Suppressor macrophage treated with lipopolysaccharide for 1 hour (primary cell): ENCODE measurements around the gene IGFBP7.

Experiments
- DNase-seq, 3 donors: peaks; one replicate each; pipeline ENCODE4 v3.0.0-alpha.2; 2020 to 2022

The IGFBP7 gene

DNA sequence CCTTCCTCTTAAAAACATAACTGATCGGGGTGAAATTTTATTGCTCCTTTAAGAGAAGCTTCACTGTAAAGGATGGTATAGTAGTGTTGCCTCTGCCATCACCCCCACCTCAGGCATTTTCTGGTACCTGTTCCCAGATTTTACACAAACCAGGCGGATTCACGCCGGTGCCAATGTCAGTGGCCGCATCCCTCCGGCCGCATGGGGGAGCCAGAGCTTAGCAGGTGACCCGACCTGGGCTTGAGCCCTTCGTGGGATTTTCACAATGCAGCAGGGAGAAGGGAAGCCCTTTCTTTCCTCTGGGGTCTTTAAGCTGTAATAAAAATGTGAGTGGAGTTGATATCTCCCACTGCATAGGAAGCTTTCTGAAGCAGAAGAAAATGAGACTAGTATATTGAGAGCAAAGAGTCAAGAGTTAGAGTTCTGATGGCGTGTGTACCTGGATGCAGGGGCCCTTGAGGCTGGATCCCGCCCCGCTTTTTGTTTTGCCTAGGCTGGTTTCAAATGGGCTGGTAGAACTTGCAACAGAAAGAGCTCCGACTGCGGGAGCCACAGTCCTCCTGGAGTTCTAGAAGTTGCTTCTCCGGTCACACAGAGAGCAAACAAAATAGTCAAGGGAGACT, 72.1 kb downstream of the IGFBP7 start:
- DNase-seq = peak; percentile 60 to 75 (median 68)

DNA sequence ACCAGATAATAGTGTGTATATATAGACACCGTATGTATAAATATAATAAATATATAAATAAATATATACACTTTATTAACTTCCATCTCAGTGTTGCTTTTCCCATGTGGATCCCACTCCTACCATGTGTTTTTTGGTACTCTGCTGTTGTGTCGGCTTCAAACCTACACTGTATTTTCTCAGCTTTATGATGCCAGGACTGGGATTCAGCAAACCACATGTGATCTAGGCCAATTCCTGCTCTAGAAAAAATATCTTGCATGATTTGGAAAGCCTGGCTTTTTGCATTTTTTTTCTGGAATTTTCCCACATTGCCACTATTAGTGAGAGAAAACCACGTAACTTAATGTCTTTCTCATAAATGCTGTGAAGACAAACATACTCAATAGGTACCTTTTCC, 75.7 kb downstream of the IGFBP7 start:
- no peak for DNase-seq

DNA sequence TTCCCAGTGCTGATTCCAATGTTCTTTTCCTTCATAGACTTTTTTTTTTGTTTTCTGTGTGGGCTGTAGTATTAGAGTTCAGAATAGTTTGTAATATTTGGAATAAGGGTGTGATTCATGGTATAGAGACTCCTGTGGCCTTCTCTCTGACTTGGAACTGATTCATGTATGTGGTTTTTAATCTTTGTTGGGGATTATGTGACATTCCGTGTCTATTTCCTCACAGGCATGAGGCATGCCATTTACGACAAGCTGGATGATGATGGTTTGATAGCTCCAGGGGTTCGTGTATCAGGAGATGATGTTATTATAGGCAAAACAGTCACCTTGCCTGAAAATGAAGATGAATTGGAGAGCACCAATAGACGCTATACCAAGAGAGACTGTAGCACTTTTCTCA, 87.1 kb downstream of the IGFBP7 start:
- DNase-seq = no peak

DNA sequence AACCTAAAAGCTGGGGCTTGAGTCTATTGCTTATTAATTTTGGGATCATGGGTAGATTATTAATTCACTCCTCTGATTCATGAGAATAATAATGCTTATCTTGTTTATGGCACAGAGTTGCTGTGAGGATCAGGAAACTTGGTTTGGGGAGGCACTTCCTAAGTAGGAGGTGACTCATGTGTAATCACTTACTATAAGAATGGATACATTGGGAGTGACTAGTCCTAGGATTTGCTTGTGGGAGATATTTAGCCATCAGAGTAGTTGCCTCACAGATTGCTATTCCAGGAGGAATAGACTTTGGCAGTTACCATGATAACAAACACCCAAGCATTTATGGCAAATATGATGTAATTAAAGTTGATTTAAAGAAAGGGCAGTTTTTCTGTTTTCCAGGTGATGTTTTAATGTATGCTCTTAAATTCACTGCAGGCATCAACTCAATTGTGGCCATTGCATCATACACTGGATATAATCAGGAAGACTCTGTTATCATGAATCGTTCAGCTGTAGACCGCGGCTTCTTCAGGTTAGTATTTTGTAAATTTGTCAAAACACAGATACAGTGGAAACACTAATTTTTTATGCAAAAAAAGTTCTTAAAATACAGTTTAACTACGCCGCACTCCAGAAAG, 89.6 kb downstream of the IGFBP7 start:
- DNase-seq = no peak

DNA sequence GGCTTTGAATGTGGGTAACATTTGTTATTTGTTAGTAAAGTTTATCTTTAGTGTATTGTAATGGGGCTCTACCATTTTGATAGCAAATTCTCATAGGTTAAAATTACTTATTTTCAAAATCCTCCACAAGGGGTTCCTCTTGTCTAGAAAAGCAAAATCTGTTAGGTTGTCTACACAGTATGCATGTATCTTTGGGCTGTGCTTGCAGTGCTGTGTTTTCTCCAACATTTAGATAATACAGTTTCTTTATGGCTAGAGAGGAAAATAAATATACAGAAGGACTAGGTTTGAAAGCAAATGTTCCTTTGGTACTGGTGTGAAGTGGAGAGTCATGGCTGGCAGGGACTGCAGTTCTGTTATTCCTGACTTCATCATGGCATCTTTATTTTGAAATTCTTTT, 91.2 kb downstream of the IGFBP7 start:
- no peak for DNase-seq

DNA sequence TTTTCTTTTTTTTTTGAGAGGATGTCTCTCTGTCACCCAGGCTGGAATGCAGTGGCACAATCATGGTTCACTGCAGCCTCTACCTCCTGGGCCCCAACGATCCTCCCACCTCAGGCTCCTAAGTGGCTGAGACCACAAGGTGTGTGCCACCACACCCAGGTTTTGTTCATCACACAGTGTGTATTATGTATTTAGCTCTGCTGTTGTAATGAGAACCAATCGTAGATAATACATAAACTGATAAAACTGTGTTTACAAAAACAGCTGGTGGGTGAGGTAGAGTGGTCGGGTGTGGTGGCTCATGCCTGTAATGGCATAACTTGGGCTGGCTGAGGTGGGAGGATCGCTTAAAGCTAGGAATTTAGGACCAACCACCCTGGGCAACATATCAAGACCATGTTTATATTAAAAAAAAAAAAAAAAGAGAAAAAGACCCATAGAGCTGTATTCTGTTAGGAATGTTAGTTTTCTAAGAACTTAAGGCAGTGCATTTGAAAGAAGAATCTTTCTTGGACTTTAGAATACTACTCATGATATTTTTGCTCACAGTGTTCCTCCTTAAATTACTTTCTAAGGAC, 96.6 kb downstream of the IGFBP7 start:
- no peak for DNase-seq

DNA sequence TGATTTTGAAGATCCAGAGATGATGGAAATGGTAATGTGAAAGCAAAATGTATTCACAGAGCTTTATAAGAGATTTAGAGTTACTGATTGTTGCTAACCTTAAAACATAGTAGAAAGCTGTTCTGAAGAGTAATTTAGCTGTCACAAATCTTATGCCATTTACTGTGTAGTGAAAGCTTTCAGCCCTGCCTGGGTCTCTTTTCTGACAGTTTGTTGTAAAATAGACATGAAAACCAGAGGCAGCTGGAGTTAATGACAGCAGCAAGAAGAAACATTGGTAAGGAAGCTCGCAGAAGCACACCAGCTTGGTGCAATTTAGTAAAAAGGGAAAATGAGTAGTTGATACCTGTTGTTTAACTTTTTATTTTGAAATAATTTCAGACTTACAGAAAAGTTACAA, 110.4 kb downstream of the IGFBP7 start:
- DNase-seq = no peak

DNA sequence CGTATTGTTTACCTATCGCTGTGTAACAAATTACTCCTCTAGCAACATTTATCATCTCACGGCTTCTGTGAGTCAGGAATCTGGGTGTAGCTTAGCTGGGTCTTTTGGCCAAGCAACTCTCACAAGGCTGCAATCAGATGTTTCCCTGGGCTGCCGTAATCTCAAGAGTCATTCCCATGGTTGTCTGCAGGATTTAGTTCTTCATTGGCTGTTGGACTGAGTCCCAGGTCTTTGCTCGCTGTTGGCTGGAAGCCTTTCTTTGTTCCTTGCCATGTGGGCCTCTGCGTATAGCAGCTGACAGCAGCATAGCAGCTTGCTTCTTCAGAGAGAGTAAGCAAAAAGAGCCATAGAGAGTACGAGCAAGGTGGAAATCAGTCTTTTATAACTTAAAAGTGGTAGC, 114.7 kb downstream of the IGFBP7 start:
- DNase-seq = no peak

DNA sequence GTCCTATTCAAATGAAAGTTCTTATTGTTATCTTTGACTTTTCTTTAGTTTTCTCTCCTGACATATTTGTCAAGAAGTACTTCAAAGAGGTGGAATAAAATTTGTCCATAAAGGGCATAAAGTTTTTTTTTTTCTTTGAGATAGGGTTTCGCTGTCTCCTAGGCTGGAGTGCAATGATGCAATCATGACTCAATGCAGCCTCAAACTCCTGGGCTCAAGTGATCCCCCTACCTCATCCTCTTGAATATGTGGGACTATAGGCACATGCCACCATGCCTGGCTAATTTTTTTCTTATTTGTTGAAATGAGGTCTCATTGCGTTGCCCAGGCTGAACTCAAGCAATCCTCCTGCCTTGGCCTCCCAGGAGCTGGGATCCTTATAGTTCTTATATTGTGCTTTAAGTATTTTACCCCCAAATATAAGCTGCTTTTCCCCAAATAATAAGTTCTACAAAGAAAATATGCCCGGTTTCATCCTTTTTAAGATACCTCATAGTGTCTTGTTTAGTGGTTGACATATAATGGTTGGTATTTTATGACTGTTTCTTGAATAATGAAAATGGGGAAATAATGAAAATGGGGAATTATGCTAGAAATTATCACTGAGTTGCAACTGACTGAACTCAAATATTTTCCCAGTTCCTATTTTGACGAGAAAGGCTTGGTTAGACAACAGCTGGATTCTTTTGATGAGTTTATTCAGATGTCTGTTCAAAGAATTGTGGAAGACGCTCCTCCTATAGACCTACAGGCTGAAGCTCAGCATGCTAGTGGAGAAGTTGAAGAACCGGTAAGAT, 119.9 kb downstream of the IGFBP7 start:
- peak; percentile 48 to 69 (median 66) for DNase-seq

DNA sequence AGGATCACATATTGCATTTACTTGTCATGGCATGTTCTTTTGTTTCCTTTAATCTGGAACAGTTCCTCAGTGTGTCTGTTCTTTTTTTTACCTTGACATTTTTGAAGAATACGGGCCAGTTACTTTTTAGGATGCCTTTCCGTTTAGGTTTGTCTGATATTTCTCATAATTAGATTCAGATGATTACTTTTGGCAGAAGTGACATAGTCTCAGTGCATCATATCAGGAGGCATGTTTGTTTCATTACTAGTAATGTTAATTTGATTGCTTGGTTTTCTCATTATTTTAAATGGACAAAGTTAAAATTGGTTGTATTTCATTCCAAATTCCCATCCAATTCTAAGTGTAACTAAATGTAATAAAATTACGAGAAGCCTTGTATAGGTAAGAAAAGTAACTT, 123.2 kb downstream of the IGFBP7 start:
- no peak for DNase-seq

DNA sequence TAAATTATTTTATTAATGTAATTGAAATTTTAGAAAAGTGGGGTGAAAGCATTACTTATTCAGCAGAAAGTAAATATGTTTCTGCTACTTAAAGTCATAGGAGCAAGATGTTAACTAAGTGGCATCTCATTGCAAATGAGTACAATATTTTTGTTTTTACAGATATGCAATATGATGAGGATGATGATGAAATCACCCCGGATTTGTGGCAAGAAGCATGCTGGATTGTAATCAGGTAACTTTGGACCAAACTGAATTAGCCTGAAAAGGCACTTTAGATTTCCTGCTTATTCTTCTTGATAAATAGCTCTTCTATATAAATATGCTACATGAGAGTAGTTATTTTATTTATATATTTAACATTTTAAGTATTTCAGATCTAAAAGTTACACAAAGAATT, 124.0 kb downstream of the IGFBP7 start:
- no peak for DNase-seq

DNA sequence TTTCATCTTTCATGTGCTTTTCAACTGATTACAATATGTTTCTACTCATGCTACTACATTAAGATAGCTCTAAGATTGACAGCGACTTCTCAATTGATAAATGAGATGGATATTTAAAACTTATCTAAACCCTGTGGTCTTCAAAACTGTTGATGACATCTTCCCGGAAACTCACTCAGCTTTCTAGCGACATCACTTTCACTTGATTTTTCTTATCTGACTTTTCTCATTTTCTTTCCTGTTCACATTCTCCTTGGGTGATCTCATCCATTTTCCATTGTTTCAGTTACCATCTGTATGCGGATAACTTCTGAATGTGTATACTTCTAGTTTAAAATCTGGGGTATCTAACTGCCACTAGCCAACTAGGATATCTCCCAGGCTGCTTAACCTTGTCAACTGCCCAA, 128.4 kb downstream of the IGFBP7 start:
- no peak for DNase-seq
